Caco-2 (cell line): Measurements from ENCODE around the gene ZNRF3. TPM values are rescaled to one million over a fixed set of nuclear protein-coding genes. Genes with fewer than 3 reads are reported as not detected.
A peak's percentile ranks its signal among the peaks of the same experiment; 100 is the strongest.

ENCODE experiments used
- BruUV-seq: library from RNA; stranded (reverse); fragments of 400-500 nt; replicated peaks from 2 replicates; lab custom pipeline; 2021; lab: Mats Ljungman, UMichigan
- CTCF ChIA-PET: fragments of 300-600 bp; sonication (Branson Sonifier 250); formaldehyde crosslinking; loops from one replicate; lab custom pipeline; 2022; ENCODE audit warnings: antibody characterized with exemption; lab: Charles Lee
- POLR2A ChIA-PET: fragments of 300-600 bp; sonication (Branson Sonifier 250); formaldehyde crosslinking; loops from one replicate; lab custom pipeline; 2022; ENCODE audit warnings: antibody characterized with exemption; lab: Charles Lee
- DNase-seq, 2 experiments: peaks; one replicate each; pipeline versions ENCODE4 v3.0.0 to v3.0.0-alpha.2; 2020 to 2022
- H3K27me3 ChIP-seq: replicated peaks from 2 replicates; pipeline ENCODE4 v1.6.0; 2011; ENCODE audit warnings: low read length; ENCODE audit not compliant: control insufficient read depth, insufficient read depth
- H3K36me3 ChIP-seq: 2 replicates; pipeline ENCODE4 v1.5.1; 2011; ENCODE audit warnings: low read length; ENCODE audit not compliant: control insufficient read depth, insufficient read depth
- H3K4me1 ChIP-seq: fragments of 250-450 bp; sonication (Bioruptor Pico); 2 replicates; pipeline ENCODE4 v1.5.1; 2020; ENCODE audit warnings: mild to moderate bottlenecking
- H3K4me3 ChIP-seq: 2 replicates; pipeline ENCODE4 v1.5.1; 2011; ENCODE audit warnings: low read depth, mild to moderate bottlenecking, control low read depth, low read length
- H3K9me3 ChIP-seq: fragments of 250-450 bp; sonication (Bioruptor Pico); 2 replicates; pipeline ENCODE4 v1.5.1; 2020; ENCODE audit warnings: mild to moderate bottlenecking, moderate library complexity
- H3K27ac Mint-ChIP-seq: one replicate; pipeline ENCODE4 v1.8.0; 2022; ENCODE audit warnings: mixed read lengths; ENCODE audit not compliant: unreplicated experiment
- H3K27me3 Mint-ChIP-seq: one replicate; pipeline ENCODE4 v1.8.0; 2022; ENCODE audit warnings: mixed read lengths; ENCODE audit not compliant: insufficient read depth, unreplicated experiment
- H3K36me3 Mint-ChIP-seq: one replicate; pipeline ENCODE4 v1.8.0; 2022; ENCODE audit warnings: mild to moderate bottlenecking, mixed read lengths; ENCODE audit not compliant: insufficient read depth, unreplicated experiment
- H3K4me1 Mint-ChIP-seq: one replicate; pipeline ENCODE4 v1.8.0; 2022; ENCODE audit warnings: low read depth, mixed read lengths; ENCODE audit not compliant: unreplicated experiment
- H3K4me3 Mint-ChIP-seq: one replicate; pipeline ENCODE4 v1.8.0; 2022; ENCODE audit warnings: mild to moderate bottlenecking, moderate library complexity, mixed read lengths; ENCODE audit not compliant: unreplicated experiment
- H3K9me3 Mint-ChIP-seq: one replicate; pipeline ENCODE4 v1.8.0; 2022; ENCODE audit warnings: mixed read lengths; ENCODE audit not compliant: unreplicated experiment
- intact Hi-C: fragments of 100-400 bp; cut with micrococcal nuclease; formaldehyde crosslinking; loops from one replicate; pipeline ENCODE4 v1.10.0; 2022; ENCODE audit not compliant: unreplicated experiment
- total RNA-seq: library from RNA; stranded (reverse); gene quantifications from 2 replicates; pipeline ENCODE4 v1.2.3, GENCODE V29; 2022
- TF ChIP-seq, protein P1 (sequence below), 2 experiments: fragments of 200-600 bp in 1 of 2; IDR thresholded peaks; 1 replicate in 1 of 2; 2 replicates in 1 of 2; pipeline versions ENCODE4 v1.5.1 to v1.8.0; 2011 to 2022; ENCODE audit warnings: antibody characterized with exemption in 1 of 2, control low read depth in 1 of 2, inconsistent platforms in 1 of 2, low read depth in 1 of 2, low read length in 1 of 2, mild to moderate bottlenecking in 1 of 2, moderate library complexity in 1 of 2; ENCODE audit not compliant: insufficient read depth in 1 of 2, severe bottlenecking in 1 of 2, unreplicated experiment in 1 of 2

Gene ZNRF3
- total RNA-seq, 1 experiment from 2014 or later, result 41.1 TPM

DNA sequence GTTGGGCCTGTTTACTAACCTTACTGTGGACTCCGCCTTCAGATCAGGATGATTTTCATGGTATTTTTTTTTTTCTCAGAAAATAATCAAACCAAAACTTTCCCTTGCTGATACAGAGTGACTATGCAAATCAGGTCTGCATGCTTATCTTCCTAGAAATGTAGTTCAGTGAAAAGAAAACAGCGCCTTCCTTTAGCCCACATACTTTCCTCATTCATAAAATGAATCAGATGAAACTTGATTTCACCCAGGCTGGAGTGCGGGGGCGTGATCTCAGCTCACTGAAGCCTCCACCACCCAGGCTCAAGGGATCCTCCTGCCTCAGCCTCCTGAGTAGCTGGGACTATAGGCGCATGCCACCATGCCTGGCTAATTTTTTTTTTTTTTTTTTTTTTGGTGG lies 26.0 kb downstream of the ZNRF3 start:
- H3K4me3 Mint-ChIP-seq, result no peak overlapping the region
- CTCF ChIA-PET, result interaction anchor here (0.7 kb wide), 1 partner anchor 17 kb away, joined by 3 read pairs; no protein-coding TSS in a partner anchor
- Histone ChIP-seq H3K9me3 (no peaks in the 10 kb centered on the region), H3K4me3 (no peak overlapping the region), H3K27me3 (no peaks in the 10 kb centered on the region), H3K36me3 (no peaks in the 10 kb centered on the region; the same call in 1 of the 2 replicates), H3K4me1 (peaks cover 76% of the 10 kb centered on the region)
- peaks cover 79% of the 10 kb centered on the region for H3K36me3 Mint-ChIP-seq
- POLR2A ChIA-PET, result no interaction called here
- intact Hi-C loops, result no loop called here
- no TSS peak for BruUV-seq
- peak overlapping the region; percentile 91 for H3K27ac Mint-ChIP-seq
- H3K4me1 Mint-ChIP-seq, result peaks cover 45% of the 10 kb centered on the region
- no peak for DNase-seq
- H3K27me3 Mint-ChIP-seq, result no peaks in the 10 kb centered on the region
- TF ChIP-seq, protein P1, sequence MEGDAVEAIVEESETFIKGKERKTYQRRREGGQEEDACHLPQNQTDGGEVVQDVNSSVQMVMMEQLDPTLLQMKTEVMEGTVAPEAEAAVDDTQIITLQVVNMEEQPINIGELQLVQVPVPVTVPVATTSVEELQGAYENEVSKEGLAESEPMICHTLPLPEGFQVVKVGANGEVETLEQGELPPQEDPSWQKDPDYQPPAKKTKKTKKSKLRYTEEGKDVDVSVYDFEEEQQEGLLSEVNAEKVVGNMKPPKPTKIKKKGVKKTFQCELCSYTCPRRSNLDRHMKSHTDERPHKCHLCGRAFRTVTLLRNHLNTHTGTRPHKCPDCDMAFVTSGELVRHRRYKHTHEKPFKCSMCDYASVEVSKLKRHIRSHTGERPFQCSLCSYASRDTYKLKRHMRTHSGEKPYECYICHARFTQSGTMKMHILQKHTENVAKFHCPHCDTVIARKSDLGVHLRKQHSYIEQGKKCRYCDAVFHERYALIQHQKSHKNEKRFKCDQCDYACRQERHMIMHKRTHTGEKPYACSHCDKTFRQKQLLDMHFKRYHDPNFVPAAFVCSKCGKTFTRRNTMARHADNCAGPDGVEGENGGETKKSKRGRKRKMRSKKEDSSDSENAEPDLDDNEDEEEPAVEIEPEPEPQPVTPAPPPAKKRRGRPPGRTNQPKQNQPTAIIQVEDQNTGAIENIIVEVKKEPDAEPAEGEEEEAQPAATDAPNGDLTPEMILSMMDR (IDR thresholded peaks at IDR 0.05; ENCODE audit: insufficient read depth in 1 of 2, low read depth in 1 of 2, low read length in 1 of 2, severe bottlenecking in 1 of 2, unreplicated experiment in 1 of 2), result no peak
- H3K9me3 Mint-ChIP-seq, result no peaks in the 10 kb centered on the region

DNA sequence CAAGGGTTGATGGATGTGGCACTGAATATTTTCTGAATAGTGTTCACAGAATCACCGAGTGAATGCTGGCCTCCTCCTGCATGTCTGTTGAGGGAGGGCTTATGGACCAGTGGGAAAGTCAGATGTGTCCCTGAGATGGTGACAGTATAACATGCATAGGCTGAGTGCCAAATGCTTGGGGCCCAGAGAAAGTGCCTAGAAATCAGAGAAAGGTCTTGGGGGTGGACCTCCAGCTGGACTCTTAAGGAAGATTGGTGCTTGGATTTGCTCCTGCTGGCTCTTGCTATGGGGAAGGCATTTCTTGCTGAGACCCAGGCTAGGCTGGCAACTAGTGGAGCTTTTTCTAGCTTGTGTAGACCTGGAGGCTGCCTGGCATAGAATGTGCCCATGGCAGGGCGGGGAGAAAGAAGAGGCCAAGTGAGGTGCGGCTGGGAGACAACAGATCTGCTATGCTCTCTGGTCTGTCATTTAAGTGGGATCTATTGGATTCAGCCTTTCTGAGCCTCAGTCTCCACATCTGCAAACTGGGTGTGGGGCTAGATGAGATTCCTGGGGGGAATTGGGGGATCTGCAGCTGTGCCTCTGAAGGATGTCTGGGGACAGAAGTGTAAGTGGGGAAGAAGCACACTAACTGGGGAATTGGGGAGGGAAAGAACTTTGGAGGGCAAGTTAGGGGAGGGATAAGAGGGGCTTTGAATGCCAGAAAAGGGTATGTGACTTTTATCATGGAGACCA lies 27.4 kb downstream of the ZNRF3 start:
- H3K27me3 ChIP-seq, result no peaks in the 10 kb centered on the region
- no peaks in the 10 kb centered on the region; the same call in none of the 2 replicates for H3K36me3 ChIP-seq
- Mint-ChIP-seq H3K4me3 (peak overlapping the region; percentile 57), H3K9me3 (no peaks in the 10 kb centered on the region), H3K27me3 (no peaks in the 10 kb centered on the region), H3K27ac (peak overlapping the region; percentile 91), H3K4me1 (peaks cover 44% of the 10 kb centered on the region), H3K36me3 (peaks cover 86% of the 10 kb centered on the region)
- H3K9me3 ChIP-seq, result no peaks in the 10 kb centered on the region
- no peak overlapping the region for H3K4me3 ChIP-seq
- CTCF ChIA-PET, result interaction anchor here (1.7 kb wide), 1 partner anchor 25 kb away, joined by 16 read pairs; no protein-coding TSS in a partner anchor
- intact Hi-C loops, result no loop called here
- BruUV-seq, result no TSS peak
- TF ChIP-seq, protein P1 (IDR thresholded peaks at IDR 0.05; ENCODE audit: insufficient read depth in 1 of 2, low read depth in 1 of 2, low read length in 1 of 2, severe bottlenecking in 1 of 2, unreplicated experiment in 1 of 2), result no peak
- peaks cover 68% of the 10 kb centered on the region for H3K4me1 ChIP-seq
- DNase-seq, result no peak
- POLR2A ChIA-PET, result interaction anchor here (0.6 to 0.7 kb wide), 2 partner anchors 35 to 365 kb away, joined by 3 to 6 read pairs; no protein-coding TSS in a partner anchor

DNA sequence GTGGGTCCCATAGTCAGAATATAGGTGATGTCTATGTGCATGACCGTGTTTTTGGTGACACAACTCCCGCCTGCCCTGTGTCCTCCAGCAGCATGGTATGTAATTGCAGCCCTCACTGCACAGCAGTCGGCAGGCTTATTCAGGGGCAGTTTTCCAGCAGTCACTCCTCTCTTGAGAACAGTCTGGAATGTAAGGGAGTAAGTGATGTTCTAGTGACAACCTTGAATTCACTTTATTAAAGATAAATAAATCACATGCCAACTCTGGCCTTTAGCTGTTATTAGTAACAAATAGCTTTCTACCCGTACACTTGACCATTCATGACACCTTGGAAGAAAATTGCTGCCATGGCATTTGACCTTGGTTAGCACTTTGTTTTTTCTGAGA lies 27.9 kb downstream of the ZNRF3 start:
- Histone ChIP-seq H3K36me3 (no peaks in the 10 kb centered on the region; the same call in none of the 2 replicates), H3K27me3 (no peaks in the 10 kb centered on the region), H3K4me1 (peaks cover 68% of the 10 kb centered on the region), H3K4me3 (no peak overlapping the region), H3K9me3 (no peaks in the 10 kb centered on the region)
- intact Hi-C loops, result no loop called here
- peaks cover 45% of the 10 kb centered on the region for H3K4me1 Mint-ChIP-seq
- TF ChIP-seq, protein P1 (IDR thresholded peaks at IDR 0.05; ENCODE audit: insufficient read depth in 1 of 2, low read depth in 1 of 2, low read length in 1 of 2, severe bottlenecking in 1 of 2, unreplicated experiment in 1 of 2), result no peak
- peak overlapping the region; percentile 57 for H3K4me3 Mint-ChIP-seq
- DNase-seq, result peak in 1 of 2 experiments; percentile 47
- H3K27ac Mint-ChIP-seq, result peak overlapping the region; percentile 91
- BruUV-seq, result no TSS peak
- H3K27me3 Mint-ChIP-seq, result no peaks in the 10 kb centered on the region
- H3K36me3 Mint-ChIP-seq, result peaks cover 86% of the 10 kb centered on the region
- POLR2A ChIA-PET, result interaction anchor here (1.5 kb wide), 1 partner anchor 41 kb away, joined by 8 read pairs; no protein-coding TSS in a partner anchor
- CTCF ChIA-PET, result interaction anchor here (1.7 kb wide), 1 partner anchor 26 kb away, joined by 16 read pairs; no protein-coding TSS in a partner anchor
- no peaks in the 10 kb centered on the region for H3K9me3 Mint-ChIP-seq
